Measurements from ENCODE around the gene CDC25C. TPM values are rescaled to one million over a fixed set of nuclear protein-coding genes. Genes with fewer than 3 reads are reported as not detected.
A peak's percentile ranks its signal among the peaks of the same experiment; 100 is the strongest.

CDC25C gene
- total RNA-seq, 1 experiment from 2014 or later = 22.7 TPM

DNA sequence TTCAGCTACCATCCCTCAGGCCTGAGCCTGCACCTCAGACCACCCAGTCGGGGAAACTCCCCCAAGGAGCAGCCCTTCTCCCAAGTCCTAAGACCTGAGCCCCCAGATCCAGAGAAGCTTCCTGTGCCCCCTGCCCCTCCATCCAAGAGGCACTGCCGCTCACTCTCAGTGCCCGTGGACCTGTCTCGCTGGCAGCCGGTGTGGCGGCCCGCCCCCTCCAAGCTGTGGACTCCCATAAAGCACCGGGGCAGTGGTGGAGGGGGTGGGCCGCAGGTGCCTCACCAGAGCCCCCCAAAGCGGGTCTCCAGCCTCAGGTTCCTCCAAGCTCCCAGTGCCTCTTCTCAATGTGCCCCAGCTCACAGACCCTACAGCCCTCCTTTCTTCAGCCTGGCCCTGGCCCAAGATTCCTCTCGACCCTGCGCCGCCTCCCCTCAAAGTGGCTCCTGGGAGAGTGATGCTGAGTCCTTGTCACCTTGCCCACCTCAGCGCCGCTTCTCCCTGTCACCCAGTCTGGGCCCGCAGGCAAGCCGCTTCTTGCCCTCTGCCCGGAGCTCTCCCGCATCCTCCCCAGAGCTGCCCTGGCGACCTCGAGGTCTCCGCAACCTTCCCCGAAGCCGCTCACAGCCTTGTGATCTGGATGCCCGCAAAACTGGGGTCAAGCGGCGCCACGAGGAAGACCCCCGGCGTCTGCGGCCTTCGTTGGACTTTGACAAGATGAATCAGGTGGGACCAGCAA lies 13.5 kb upstream of the CDC25C start:
- no peak for DNase-seq
- no TSS peak for BruUV-seq (replicated peaks)
- TF ChIP-seq, protein P1, sequence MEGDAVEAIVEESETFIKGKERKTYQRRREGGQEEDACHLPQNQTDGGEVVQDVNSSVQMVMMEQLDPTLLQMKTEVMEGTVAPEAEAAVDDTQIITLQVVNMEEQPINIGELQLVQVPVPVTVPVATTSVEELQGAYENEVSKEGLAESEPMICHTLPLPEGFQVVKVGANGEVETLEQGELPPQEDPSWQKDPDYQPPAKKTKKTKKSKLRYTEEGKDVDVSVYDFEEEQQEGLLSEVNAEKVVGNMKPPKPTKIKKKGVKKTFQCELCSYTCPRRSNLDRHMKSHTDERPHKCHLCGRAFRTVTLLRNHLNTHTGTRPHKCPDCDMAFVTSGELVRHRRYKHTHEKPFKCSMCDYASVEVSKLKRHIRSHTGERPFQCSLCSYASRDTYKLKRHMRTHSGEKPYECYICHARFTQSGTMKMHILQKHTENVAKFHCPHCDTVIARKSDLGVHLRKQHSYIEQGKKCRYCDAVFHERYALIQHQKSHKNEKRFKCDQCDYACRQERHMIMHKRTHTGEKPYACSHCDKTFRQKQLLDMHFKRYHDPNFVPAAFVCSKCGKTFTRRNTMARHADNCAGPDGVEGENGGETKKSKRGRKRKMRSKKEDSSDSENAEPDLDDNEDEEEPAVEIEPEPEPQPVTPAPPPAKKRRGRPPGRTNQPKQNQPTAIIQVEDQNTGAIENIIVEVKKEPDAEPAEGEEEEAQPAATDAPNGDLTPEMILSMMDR (IDR thresholded peaks at IDR 0.05; ENCODE audit: insufficient read depth in 1 of 2, low read depth in 1 of 2, low read length in 1 of 2, severe bottlenecking in 1 of 2, unreplicated experiment in 1 of 2) = no peak
- no peaks in the 10 kb centered on the region for H3K9me3 Mint-ChIP-seq (ENCODE audit: unreplicated experiment)
- POLR2A ChIA-PET = no interaction called here
- no peaks in the 10 kb centered on the region for H3K27me3 ChIP-seq (replicated peaks; ENCODE audit: control insufficient read depth, insufficient read depth, low read length)
- H3K9me3 ChIP-seq = no peaks in the 10 kb centered on the region
- H3K27me3 Mint-ChIP-seq (ENCODE audit: insufficient read depth, unreplicated experiment) = no peaks in the 10 kb centered on the region
- CTCF ChIA-PET = no interaction called here
- H3K27ac Mint-ChIP-seq (ENCODE audit: unreplicated experiment) = no peak overlapping the region
- intact Hi-C loops (cut with micrococcal nuclease; ENCODE audit: unreplicated experiment) = no loop called here
- H3K4me3 ChIP-seq (ENCODE audit: low read depth, low read length) = no peak overlapping the region
- H3K36me3 ChIP-seq (ENCODE audit: control insufficient read depth, insufficient read depth, low read length) = peaks cover 6% of the 10 kb centered on the region
- H3K36me3 Mint-ChIP-seq (ENCODE audit: insufficient read depth, unreplicated experiment) = peaks cover 55% of the 10 kb centered on the region
- no peak overlapping the region for H3K4me3 Mint-ChIP-seq (ENCODE audit: unreplicated experiment)
- no peaks in the 10 kb centered on the region for H3K4me1 Mint-ChIP-seq (ENCODE audit: low read depth, unreplicated experiment)
- 0 out of 2 replicates have a peak, but pooled peaks cover 5% of the 10 kb centered on the region for H3K4me1 ChIP-seq

DNA sequence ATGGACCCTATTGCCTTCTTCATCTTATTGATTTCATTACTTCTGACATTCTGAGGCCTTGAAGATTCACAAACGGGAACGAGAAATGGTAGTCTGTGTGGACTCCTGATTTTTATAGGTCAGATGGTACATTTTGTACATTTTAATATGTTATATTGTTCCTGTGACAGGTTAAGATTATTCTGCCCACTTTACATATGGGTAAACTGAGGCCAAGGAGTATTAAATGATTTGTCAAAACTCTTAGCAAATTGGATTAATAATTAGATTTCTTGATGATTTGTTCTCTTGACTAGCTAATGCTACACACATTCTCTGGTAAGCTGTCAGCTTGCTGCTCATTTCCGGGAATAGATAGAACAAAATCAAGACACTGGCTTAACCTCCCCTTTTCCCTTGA lies 8.4 kb upstream of the CDC25C start:
- Mint-ChIP-seq H3K4me1 (ENCODE audit: low read depth, unreplicated experiment) (peaks cover 16% of the 10 kb centered on the region), H3K4me3 (ENCODE audit: unreplicated experiment) (peak overlapping the region; percentile 90), H3K27ac (ENCODE audit: unreplicated experiment) (no peak overlapping the region), H3K27me3 (ENCODE audit: insufficient read depth, unreplicated experiment) (no peaks in the 10 kb centered on the region), H3K9me3 (ENCODE audit: unreplicated experiment) (no peaks in the 10 kb centered on the region), H3K36me3 (ENCODE audit: insufficient read depth, unreplicated experiment) (peaks cover 52% of the 10 kb centered on the region)
- no peak for DNase-seq
- TF ChIP-seq, protein P1 (IDR thresholded peaks at IDR 0.05; ENCODE audit: insufficient read depth in 1 of 2, low read depth in 1 of 2, low read length in 1 of 2, severe bottlenecking in 1 of 2, unreplicated experiment in 1 of 2) = no peak
- H3K9me3 ChIP-seq = no peaks in the 10 kb centered on the region
- peaks cover 19% of the 10 kb centered on the region for H3K4me1 ChIP-seq
- POLR2A ChIA-PET = interaction anchor here (1.2 to 1.3 kb wide), 2 partner anchors 12 to 13 kb away, joined by 4 read pairs; no protein-coding TSS in a partner anchor
- H3K4me3 ChIP-seq (ENCODE audit: low read depth, low read length) = no peak overlapping the region
- CTCF ChIA-PET = interaction anchor here (0.6 to 3.3 kb wide), 2 partner anchors 12 to 73 kb away, joined by 4 to 54 read pairs; partner anchors contain the start of gene KDM3B
- intact Hi-C loops (cut with micrococcal nuclease; ENCODE audit: unreplicated experiment) = no loop called here
- H3K27me3 ChIP-seq (replicated peaks; ENCODE audit: control insufficient read depth, insufficient read depth, low read length) = no peaks in the 10 kb centered on the region
- H3K36me3 ChIP-seq (ENCODE audit: control insufficient read depth, insufficient read depth, low read length) = peaks cover 4% of the 10 kb centered on the region; the same call in 1 of the 2 replicates
- no TSS peak for BruUV-seq (replicated peaks)

DNA sequence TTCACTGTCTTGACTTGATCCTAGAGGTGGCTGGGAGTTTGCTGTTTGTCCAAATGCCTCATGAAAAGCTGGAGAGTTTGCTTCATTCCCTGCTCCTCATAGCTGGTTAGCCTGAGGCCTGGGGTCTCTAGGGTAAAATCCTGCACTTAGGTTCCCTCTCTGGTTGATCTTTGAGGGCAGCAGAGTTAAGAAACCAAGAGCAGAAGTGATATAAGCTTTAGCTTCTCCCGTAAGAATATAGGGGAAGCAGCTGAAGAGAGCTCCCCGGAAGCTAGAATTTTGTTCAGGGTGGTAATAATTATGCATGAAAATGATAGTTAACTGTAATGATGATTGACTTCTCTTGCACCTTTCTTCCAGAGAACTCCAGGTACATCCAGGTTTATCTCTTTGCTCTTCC lies 7.9 kb upstream of the CDC25C start:
- peaks cover 19% of the 10 kb centered on the region for H3K4me1 ChIP-seq
- H3K9me3 ChIP-seq = no peaks in the 10 kb centered on the region
- H3K4me3 ChIP-seq (ENCODE audit: low read depth, low read length) = peak overlapping the region; percentile 87
- Mint-ChIP-seq H3K36me3 (ENCODE audit: insufficient read depth, unreplicated experiment) (peaks cover 46% of the 10 kb centered on the region), H3K27ac (ENCODE audit: unreplicated experiment) (peak overlapping the region; percentile 100), H3K9me3 (ENCODE audit: unreplicated experiment) (no peaks in the 10 kb centered on the region), H3K27me3 (ENCODE audit: insufficient read depth, unreplicated experiment) (no peaks in the 10 kb centered on the region), H3K4me3 (ENCODE audit: unreplicated experiment) (peak overlapping the region; percentile 90), H3K4me1 (ENCODE audit: low read depth, unreplicated experiment) (peaks cover 16% of the 10 kb centered on the region)
- DNase-seq = no peak
- ChIA-PET CTCF (interaction anchor here (3.3 kb wide), 1 partner anchor 13 kb away, joined by 54 read pairs; the partner anchor contains the start of gene KDM3B), POLR2A (interaction anchor here (1.2 to 1.3 kb wide), 2 partner anchors 12 to 14 kb away, joined by 4 read pairs; no protein-coding TSS in a partner anchor)
- peaks cover 4% of the 10 kb centered on the region; the same call in 1 of the 2 replicates for H3K36me3 ChIP-seq (ENCODE audit: control insufficient read depth, insufficient read depth, low read length)
- BruUV-seq (replicated peaks) = no TSS peak
- TF ChIP-seq, protein P1 (IDR thresholded peaks at IDR 0.05; ENCODE audit: insufficient read depth in 1 of 2, low read depth in 1 of 2, low read length in 1 of 2, severe bottlenecking in 1 of 2, unreplicated experiment in 1 of 2) = no peak
- H3K27me3 ChIP-seq (replicated peaks; ENCODE audit: control insufficient read depth, insufficient read depth, low read length) = no peaks in the 10 kb centered on the region
- intact Hi-C loops (cut with micrococcal nuclease; ENCODE audit: unreplicated experiment) = no loop called here

All from Caco-2 (cell line).